ENCODE measurements around the gene SLC50A1. TPM values are rescaled to one million over a fixed set of nuclear protein-coding genes. Genes with fewer than 3 reads are reported as not detected.

SLC50A1 gene
- total RNA-seq, 1 donor from 2014 or later = 12.2 TPM

- DNase-seq (ENCODE audit: low read depth) = no peak
Observed at GRCh38 chr1:155169541-155169940, 33.9 kb downstream of the SLC50A1 start.

GRCh38 chr1:155170101-155170785 is 34.6 kb downstream of the SLC50A1 start:
- no peak for DNase-seq (ENCODE audit: low read depth)

- DNase-seq (ENCODE audit: low read depth) = no peak
Observed at GRCh38 chr1:155170806-155171205, 35.2 kb downstream of the SLC50A1 start.

- no peak for DNase-seq (ENCODE audit: low read depth)
Observed at GRCh38 chr1:155171836-155172731, 36.4 kb downstream of the SLC50A1 start.

GRCh38 chr1:155172732-155173477 is 37.3 kb downstream of the SLC50A1 start, which contains the start of gene KRTCAP2:
TSS of gene KRTCAP2 (minus strand) at chr1:155173304. CDS start at chr1:155173224, 80 bp downstream.
- DNase-seq (ENCODE audit: low read depth) = peak; percentile 97

GRCh38 chr1:155173478-155174323 is 38.0 kb downstream of the SLC50A1 start, which contains the start of gene TRIM46:
TSS of gene TRIM46 (plus strand) at chr1:155173849. CDS start at chr1:155173967, 118 bp downstream.
- DNase-seq (ENCODE audit: low read depth) = no peak

- no peak for DNase-seq (ENCODE audit: low read depth)
Observed at GRCh38 chr1:155174324-155175280, 39.0 kb downstream of the SLC50A1 start.

- DNase-seq (ENCODE audit: low read depth) = no peak
Observed at GRCh38 chr1:155175281-155175926, 39.8 kb downstream of the SLC50A1 start.

- DNase-seq (ENCODE audit: low read depth) = no peak
Observed at GRCh38 chr1:155175927-155176371, 40.3 kb downstream of the SLC50A1 start.

- DNase-seq (ENCODE audit: low read depth) = peak; percentile 85
Observed at GRCh38 chr1:155176544-155177071, 41.0 kb downstream of the SLC50A1 start.

GRCh38 chr1:155177192-155177917 is 41.7 kb downstream of the SLC50A1 start:
- DNase-seq (ENCODE audit: low read depth) = no peak

- DNase-seq (ENCODE audit: low read depth) = no peak
Observed at GRCh38 chr1:155177918-155178281, 42.2 kb downstream of the SLC50A1 start.

GRCh38 chr1:155178441-155179111 is 42.9 kb downstream of the SLC50A1 start:
- no peak for DNase-seq (ENCODE audit: low read depth)

- no peak for DNase-seq (ENCODE audit: low read depth)
Observed at GRCh38 chr1:155179112-155180031, 43.7 kb downstream of the SLC50A1 start.

- DNase-seq (ENCODE audit: low read depth) = no peak
Observed at GRCh38 chr1:155181371-155182051, 45.9 kb downstream of the SLC50A1 start.

Measured in myocyte (in vitro differentiated cells).